ENCODE measurements around the gene RAP1A.

Gene RAP1A

DNA sequence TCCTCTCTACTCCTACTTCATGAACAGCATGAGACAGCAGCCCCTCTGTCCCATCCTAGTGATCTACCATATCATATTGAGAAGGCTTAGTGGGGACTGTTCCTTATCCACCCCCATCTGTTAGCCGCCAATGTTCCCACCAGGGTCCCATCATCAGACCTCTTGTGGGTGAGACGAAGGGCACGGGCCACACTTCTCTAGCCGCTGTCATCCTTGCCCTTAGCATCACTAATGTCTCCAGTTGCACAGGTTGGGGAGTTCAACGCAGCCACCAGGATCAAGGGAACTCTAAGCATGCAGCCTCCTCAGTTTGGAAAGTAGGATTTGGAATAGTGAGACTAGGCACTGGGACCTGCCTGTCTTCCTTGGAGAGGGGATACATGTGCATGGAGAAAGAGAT, 99.5 kb downstream of the RAP1A start:
- TF ChIP-seq YY1 (IDR thresholded peaks at IDR 0.05; ENCODE audit: low read depth) (no peak), CEBPB (IDR thresholded peaks at IDR 0.05) (no peak), FOXM1 (IDR thresholded peaks at IDR 0.05; ENCODE audit: borderline replicate concordance, low read depth) (no peak), NFIC (IDR thresholded peaks at IDR 0.05) (no peak), EP300 (IDR thresholded peaks at IDR 0.05; ENCODE audit: borderline replicate concordance) (no peak), TAF1 (IDR thresholded peaks at IDR 0.05; ENCODE audit: low read depth) (no peak), RAD21 (IDR thresholded peaks at IDR 0.05; ENCODE audit: low read depth) (no peak), CREB1 (IDR thresholded peaks at IDR 0.05; ENCODE audit: low read depth) (no peak), TEAD4 (IDR thresholded peaks at IDR 0.05) (no peak), ZBTB7A (IDR thresholded peaks at IDR 0.05; ENCODE audit: low read depth) (no peak), TCF12 (IDR thresholded peaks at IDR 0.05; ENCODE audit: low read depth) (no peak)
- TF ChIP-seq, protein P1, sequence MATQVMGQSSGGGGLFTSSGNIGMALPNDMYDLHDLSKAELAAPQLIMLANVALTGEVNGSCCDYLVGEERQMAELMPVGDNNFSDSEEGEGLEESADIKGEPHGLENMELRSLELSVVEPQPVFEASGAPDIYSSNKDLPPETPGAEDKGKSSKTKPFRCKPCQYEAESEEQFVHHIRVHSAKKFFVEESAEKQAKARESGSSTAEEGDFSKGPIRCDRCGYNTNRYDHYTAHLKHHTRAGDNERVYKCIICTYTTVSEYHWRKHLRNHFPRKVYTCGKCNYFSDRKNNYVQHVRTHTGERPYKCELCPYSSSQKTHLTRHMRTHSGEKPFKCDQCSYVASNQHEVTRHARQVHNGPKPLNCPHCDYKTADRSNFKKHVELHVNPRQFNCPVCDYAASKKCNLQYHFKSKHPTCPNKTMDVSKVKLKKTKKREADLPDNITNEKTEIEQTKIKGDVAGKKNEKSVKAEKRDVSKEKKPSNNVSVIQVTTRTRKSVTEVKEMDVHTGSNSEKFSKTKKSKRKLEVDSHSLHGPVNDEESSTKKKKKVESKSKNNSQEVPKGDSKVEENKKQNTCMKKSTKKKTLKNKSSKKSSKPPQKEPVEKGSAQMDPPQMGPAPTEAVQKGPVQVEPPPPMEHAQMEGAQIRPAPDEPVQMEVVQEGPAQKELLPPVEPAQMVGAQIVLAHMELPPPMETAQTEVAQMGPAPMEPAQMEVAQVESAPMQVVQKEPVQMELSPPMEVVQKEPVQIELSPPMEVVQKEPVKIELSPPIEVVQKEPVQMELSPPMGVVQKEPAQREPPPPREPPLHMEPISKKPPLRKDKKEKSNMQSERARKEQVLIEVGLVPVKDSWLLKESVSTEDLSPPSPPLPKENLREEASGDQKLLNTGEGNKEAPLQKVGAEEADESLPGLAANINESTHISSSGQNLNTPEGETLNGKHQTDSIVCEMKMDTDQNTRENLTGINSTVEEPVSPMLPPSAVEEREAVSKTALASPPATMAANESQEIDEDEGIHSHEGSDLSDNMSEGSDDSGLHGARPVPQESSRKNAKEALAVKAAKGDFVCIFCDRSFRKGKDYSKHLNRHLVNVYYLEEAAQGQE (IDR thresholded peaks at IDR 0.05; ENCODE audit: low read depth), result no peak
- TF ChIP-seq, protein P2, sequence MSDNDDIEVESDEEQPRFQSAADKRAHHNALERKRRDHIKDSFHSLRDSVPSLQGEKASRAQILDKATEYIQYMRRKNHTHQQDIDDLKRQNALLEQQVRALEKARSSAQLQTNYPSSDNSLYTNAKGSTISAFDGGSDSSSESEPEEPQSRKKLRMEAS (IDR thresholded peaks at IDR 0.05), result no peak
- TF ChIP-seq, protein P3, sequence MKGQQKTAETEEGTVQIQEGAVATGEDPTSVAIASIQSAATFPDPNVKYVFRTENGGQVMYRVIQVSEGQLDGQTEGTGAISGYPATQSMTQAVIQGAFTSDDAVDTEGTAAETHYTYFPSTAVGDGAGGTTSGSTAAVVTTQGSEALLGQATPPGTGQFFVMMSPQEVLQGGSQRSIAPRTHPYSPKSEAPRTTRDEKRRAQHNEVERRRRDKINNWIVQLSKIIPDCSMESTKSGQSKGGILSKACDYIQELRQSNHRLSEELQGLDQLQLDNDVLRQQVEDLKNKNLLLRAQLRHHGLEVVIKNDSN (IDR thresholded peaks at IDR 0.05), result no peak

DNA sequence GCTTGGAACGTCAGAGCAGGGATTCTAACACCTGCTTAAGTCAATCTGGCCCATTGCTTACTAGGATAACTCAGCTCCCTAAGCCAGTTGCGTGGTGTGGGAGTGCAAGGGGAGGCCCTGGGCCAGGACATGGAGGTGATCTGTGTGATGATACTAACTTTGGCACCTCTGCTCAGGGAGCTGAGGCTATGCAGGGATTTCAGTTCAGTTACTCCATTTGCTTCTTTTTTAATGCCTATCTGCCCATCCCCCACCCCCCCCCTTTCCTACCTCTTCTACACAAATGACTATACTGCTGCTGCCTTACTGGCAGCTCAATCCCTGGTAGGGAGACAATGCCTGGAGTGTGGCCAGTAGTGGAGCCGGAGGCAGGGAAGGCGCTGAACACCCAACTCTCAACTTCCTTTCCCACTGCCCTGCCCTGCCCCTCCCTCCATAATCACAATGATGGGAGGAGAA, 100.1 kb downstream of the RAP1A start:
- TF ChIP-seq CREB1 (IDR thresholded peaks at IDR 0.05; ENCODE audit: low read depth) (no peak), RAD21 (IDR thresholded peaks at IDR 0.05; ENCODE audit: low read depth) (no peak)

DNA sequence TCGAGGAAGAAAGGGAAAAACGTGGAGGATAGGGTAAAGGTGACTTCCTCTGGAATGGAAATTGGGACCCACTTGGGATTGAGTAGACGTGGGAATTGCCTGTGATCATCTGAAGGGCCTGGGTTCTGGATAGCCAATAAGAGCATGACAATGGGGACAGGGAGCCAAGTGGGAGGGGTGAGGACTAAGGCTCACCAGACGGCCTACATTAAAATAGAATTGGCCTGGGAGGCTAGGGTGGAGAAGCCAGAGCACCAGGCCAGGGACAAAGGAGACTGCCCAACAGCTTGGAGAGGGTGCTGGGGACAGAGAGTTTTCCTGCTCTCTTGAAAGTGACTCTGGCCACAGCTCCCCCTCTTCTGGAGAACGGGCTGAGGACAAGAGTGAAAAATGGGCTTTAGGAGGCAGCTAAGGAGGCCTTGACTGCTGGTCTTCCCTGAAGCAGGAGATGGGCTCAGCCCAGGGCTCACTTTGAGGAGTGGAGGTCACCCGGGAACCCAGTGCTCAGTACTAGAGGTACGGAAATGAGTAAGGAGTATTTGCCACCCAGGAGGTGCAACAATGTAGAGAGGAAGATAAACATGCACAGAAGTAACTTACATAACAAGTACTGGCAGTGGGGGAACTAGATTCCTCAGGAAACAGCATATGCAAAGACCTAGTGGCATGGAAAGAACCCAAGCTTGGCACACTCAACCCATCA, 100.8 kb downstream of the RAP1A start:
- no peak for TF ChIP-seq RAD21 (IDR thresholded peaks at IDR 0.05; ENCODE audit: low read depth)
- no peak for TF ChIP-seq FOXM1 (IDR thresholded peaks at IDR 0.05; ENCODE audit: borderline replicate concordance, low read depth)
- TF ChIP-seq CEBPB (IDR thresholded peaks at IDR 0.05), result no peak
- TF ChIP-seq ZBTB7A (IDR thresholded peaks at IDR 0.05; ENCODE audit: low read depth), result no peak
- no peak for TF ChIP-seq TCF12 (IDR thresholded peaks at IDR 0.05; ENCODE audit: low read depth)
- no peak for TF ChIP-seq CREB1 (IDR thresholded peaks at IDR 0.05; ENCODE audit: low read depth)
- TF ChIP-seq NFIC (IDR thresholded peaks at IDR 0.05), result no peak
- no peak for TF ChIP-seq TAF1 (IDR thresholded peaks at IDR 0.05; ENCODE audit: low read depth)
- TF ChIP-seq YY1 (IDR thresholded peaks at IDR 0.05; ENCODE audit: low read depth), result no peak
- TF ChIP-seq, protein P1 (IDR thresholded peaks at IDR 0.05; ENCODE audit: low read depth), result no peak
- TF ChIP-seq, protein P2 (IDR thresholded peaks at IDR 0.05), result no peak
- no peak for TF ChIP-seq TEAD4 (IDR thresholded peaks at IDR 0.05)
- no peak for TF ChIP-seq EGR1 (IDR thresholded peaks at IDR 0.05)
- TF ChIP-seq, protein P3 (IDR thresholded peaks at IDR 0.05), result no peak
- TF ChIP-seq EP300 (IDR thresholded peaks at IDR 0.05; ENCODE audit: borderline replicate concordance), result no peak

DNA sequence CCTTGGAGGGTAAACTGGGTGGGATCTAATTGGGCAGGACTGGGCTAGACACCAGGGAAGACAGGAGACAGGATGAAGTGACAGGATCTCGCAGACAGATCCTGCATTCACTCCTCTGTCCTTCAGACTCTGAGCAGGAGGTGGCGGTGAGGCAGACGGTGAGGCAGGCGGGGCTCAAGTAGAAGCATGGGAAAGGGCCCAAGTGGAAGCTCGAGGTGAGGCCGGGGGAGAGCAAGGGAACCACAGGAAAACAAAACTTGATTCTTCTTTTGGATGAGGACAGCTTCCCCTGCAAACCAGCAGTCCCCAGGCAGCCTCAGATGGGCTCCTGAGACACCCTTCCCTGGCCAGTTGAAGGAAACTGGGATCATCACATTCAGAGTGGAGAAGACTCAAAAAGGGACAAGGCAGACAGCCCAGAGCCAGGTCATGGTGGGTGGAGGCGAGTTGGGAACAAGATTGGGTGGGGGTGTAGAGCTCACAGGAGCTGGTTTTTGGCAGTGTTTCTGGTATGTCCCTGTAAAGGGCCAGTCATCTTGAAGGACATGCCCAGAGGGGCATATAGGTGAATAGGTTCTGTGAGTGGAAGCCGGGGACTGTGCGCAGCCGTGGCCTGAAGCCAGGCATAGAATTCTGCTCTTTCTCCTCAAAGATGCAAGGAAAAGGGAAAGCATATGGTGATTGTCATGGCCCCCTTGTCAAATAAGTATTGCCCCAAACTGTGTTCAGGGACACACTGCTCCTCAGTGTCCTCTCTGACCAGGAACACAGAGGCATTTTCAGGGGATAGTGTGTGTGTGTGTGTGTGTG, 101.6 kb downstream of the RAP1A start:
- TF ChIP-seq FOXM1 (IDR thresholded peaks at IDR 0.05; ENCODE audit: borderline replicate concordance, low read depth) (no peak), RAD21 (IDR thresholded peaks at IDR 0.05; ENCODE audit: low read depth) (no peak), NFIC (IDR thresholded peaks at IDR 0.05) (no peak), EGR1 (IDR thresholded peaks at IDR 0.05) (no peak)
- TF ChIP-seq, protein P3 (IDR thresholded peaks at IDR 0.05), result no peak
- TF ChIP-seq, protein P1 (IDR thresholded peaks at IDR 0.05; ENCODE audit: low read depth), result no peak
- TF ChIP-seq, protein P2 (IDR thresholded peaks at IDR 0.05), result no peak
